GM19455 (cell line): Measurements from ENCODE around the gene DHODH.
"Not testable (repeated sequence)": the region's sequence is repeated elsewhere in the genome, so short reads cannot be mapped to it uniquely, and the experiment has no call there.

ENCODE experiments used
- ATAC-seq: cut with Tn5 transposase; IDR thresholded peaks from one replicate; pipeline ENCODE4 v1.9.1; 2021; ENCODE audit not compliant: unreplicated experiment

The DHODH gene

DNA sequence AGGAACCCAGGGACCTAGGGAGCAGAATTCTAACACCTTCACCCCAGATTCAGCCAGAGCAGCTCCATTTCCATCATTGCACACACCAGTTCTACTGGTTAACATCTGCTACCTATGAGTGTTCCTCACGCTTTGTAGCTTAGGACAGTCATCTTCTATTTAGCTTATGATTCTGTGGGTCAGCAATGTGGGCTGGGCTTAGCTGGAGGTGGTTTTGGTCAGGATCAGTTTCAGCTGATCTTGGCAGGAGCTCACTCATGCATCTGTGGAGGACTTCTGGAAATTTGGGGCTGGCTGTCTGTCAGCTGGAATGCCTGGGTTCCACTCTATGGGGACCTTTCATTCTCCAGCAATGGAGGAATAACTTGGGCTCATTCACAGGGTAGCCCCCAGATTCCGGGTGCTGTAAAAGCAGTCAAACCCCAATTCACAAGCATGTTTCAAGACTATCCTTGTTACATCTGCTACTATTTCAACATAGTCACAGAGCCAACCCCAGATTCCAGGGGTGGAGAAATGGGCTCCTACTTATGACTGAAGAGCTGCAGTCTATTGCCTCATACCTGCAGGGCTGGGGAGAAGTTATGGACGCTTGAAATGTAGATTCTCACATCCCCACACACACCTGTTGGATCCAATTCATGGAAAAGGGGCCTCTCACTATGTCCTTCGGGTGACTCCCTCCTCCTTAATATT, 42.4 kb downstream of the DHODH start:
- ATAC-seq, result no peak

- ATAC-seq, result no peak
Observed at GRCh38 chr16:72051818-72052217, 43.3 kb downstream of the DHODH start.

- not testable (repeated sequence) for ATAC-seq
Observed at GRCh38 chr16:72054254-72054847, 45.8 kb downstream of the DHODH start, which contains the start of gene HP. Gene HP, plus strand, starts transcription at chr16:72054505. Its CDS starts 148 bp downstream, at chr16:72054653.

DNA sequence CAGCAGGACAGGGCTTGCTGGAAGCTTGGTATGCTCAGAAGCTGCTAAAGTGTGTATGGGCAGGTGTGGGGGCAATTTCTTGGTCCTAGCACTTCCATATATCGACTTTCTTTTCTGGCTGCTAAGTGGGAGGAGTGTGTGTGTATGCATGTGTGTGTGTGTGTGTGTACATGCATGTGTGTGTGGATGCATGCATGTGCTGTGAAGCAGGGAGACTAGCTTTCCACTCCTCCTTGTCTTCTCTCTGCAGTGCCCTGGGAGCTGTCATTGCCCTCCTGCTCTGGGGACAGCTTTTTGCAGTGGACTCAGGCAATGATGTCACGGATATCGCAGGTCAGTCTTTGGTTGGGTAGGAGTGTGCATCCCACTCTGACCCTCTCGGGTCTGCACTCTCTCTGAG, 47.4 kb downstream of the DHODH start:
- no peak for ATAC-seq

- not testable (repeated sequence) for ATAC-seq
Observed at GRCh38 chr16:72057313-72057712, 48.8 kb downstream of the DHODH start.

DNA sequence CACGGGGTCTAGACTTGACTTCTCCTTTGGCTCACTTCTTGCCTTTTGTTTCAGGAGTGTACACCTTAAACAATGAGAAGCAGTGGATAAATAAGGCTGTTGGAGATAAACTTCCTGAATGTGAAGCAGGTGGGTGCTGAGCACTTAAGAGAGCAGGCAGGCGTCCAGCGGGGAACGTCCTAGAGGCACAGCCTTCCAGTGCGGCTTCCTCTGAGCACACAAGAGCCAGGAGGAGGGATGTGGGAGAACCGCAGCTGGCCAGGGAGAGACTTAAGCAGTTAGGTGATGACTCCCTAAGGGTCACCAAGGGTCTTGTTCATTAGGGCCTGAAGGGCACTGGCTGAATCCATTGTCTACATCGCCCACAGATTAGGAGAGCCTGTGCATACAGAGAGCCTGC, 50.5 kb downstream of the DHODH start:
- ATAC-seq, result not testable (repeated sequence)

- ATAC-seq, result no peak
Observed at GRCh38 chr16:72060405-72060804, 51.9 kb downstream of the DHODH start.

DNA sequence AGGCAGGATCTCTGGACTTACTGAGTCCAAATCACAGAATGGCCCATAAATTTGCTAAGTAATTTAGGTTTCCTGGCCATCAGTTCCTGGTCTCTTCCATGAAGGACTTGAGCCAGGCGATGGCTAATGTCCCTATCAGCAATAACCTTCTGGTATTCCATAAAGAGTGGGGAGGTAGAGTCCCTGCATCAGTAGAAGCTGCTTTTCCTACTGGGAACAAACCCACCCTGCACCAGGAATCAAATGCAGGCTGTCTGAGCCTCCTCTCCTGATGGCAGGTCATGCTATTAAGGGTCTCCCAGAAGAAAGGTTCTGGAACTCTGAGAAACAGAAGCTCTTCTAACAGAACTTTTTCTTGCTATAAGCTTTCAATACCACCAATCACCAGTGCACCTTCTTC, 53.0 kb downstream of the DHODH start:
- no peak for ATAC-seq

DNA sequence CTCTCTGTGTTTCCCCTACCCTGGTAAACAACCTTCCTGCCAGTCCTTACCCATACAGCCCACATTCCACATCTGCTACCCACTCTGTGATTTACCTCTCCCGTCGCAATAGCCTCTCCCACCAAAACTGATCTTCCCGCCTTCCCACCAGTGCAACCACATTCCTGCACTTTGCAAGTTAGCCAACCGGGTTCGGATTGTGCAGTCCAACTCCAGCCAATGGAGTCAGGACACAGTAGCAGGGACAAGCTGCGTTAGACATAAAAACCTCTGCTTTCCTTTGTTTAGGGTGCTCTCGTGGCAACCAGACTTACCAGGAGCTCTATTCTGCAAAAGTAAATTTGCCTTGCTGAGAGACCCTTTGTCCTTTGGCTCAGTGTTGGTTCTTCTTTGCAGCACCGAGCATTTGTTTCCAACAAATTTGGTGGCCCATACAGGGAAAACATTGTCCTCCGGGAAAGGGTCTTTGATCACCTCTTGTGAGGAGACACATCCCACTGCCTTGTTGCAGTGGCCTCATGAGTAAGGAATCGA, 55.9 kb downstream of the DHODH start:
- no peak for ATAC-seq

GRCh38 chr16:72066747-72067146, 58.2 kb downstream of the DHODH start:
- peak; percentile 51 for ATAC-seq

DNA sequence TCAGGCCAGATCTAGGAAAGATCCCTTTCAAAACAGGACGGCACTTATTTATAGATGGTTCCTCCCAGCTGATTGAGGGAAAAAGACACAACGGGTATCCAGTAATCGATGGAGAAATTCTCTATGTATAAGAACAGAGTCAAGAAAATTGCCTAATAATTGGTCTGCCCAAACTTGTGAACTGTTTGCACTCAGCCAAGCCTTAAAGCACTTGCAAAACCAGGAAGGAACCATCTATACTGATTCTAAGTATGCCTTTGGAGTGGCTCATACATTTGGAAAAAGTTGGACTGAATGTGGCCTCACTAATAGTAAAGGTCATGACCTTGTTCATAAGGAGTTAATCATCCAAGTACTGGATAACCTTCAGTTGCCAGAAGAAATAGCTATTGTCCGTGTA, 60.4 kb downstream of the DHODH start:
- ATAC-seq, result no peak

DNA sequence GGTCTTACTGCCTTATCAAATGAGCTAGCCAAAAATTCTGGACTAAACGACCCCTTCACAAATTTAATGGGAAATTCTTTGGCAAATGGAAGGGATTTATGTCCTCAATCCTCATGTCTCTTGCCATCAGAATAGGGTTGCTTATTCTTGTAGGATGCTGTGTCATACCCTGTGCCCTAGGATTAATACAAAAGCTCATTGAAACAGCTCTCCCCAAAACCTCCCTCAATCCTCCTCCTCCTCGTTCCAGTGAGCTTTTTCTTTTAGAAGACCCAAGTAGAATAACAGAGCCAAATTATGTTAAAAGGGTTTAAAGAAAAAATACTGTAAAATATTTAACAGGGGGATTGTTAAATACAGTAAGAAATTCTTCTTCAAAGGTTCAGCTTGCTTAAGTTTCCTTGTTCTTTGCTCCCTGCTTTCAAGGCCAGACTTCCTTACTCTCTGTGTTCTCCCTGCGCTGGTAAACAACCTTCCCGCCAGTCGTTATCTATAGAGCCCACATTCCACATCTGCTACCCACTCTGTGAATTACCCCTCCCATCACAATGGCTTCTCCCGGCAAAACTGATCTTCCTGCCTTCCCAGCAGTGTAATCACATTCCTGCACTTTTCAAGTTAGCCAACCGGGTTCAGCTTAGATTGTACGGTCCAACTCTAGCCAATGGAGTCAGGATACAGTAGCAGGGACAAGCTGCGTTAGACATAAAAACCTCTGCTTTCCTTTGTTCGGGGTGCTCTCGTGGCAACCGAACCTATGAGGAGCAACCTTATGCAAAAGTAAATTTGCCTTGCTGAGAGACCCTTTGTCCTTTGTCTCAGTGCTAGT, 64.2 kb downstream of the DHODH start:
- ATAC-seq, result no peak

- ATAC-seq, result no peak
Observed at GRCh38 chr16:72073560-72074230, 65.2 kb downstream of the DHODH start.

- ATAC-seq, result not testable (repeated sequence)
Observed at GRCh38 chr16:72075067-72075466, 66.5 kb downstream of the DHODH start.
